ENCODE results near the gene QPCTL. TPM values are rescaled to one million over a fixed set of nuclear protein-coding genes. Genes with fewer than 3 reads are reported as not detected.

The QPCTL gene
- total and polyA plus RNA-seq, 10 of the 15 experiments (the other 5 are each of a cell fraction or from before 2014, with no cell fraction given): 1.1 to 22.6 (median 11.2) TPM

DNA sequence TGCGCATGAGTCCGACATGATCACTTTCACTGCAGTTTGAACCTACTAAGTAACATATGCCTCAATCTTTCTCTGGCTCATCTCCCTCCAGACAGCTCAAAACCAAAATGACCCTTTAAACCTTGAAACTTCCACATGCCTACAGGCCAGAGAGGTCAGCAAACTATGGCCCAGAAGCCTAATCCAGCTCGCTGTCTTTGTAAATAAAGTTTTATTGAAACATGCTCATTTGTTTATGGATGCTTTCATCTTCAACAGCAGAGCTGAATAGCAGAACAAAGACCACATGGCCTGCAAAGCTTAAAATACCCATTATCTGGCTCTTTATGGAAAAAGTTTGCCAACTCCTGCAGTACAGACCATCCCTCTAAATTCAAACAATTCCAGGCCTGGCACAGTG is 22.7 kb downstream of the QPCTL start:
- TF ChIP-seq HDAC2 (IDR thresholded peaks at IDR 0.05) (no peak), CEBPB (IDR thresholded peaks at IDR 0.05; ENCODE audit: borderline replicate concordance in 1 of 2, low read depth in 2 of 2, low read length in 2 of 2) (no peak), ZSCAN29 (IDR thresholded peaks at IDR 0.05) (no peak)
- TF ChIP-seq, protein P1, sequence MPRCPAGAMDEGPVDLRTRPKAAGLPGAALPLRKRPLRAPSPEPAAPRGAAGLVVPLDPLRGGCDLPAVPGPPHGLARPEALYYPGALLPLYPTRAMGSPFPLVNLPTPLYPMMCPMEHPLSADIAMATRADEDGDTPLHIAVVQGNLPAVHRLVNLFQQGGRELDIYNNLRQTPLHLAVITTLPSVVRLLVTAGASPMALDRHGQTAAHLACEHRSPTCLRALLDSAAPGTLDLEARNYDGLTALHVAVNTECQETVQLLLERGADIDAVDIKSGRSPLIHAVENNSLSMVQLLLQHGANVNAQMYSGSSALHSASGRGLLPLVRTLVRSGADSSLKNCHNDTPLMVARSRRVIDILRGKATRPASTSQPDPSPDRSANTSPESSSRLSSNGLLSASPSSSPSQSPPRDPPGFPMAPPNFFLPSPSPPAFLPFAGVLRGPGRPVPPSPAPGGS (IDR thresholded peaks at IDR 0.05; ENCODE audit: borderline replicate concordance, insufficient read depth, low read depth, low read length, poor library complexity, severe bottlenecking): no peak
- TF ChIP-seq, protein P2, sequence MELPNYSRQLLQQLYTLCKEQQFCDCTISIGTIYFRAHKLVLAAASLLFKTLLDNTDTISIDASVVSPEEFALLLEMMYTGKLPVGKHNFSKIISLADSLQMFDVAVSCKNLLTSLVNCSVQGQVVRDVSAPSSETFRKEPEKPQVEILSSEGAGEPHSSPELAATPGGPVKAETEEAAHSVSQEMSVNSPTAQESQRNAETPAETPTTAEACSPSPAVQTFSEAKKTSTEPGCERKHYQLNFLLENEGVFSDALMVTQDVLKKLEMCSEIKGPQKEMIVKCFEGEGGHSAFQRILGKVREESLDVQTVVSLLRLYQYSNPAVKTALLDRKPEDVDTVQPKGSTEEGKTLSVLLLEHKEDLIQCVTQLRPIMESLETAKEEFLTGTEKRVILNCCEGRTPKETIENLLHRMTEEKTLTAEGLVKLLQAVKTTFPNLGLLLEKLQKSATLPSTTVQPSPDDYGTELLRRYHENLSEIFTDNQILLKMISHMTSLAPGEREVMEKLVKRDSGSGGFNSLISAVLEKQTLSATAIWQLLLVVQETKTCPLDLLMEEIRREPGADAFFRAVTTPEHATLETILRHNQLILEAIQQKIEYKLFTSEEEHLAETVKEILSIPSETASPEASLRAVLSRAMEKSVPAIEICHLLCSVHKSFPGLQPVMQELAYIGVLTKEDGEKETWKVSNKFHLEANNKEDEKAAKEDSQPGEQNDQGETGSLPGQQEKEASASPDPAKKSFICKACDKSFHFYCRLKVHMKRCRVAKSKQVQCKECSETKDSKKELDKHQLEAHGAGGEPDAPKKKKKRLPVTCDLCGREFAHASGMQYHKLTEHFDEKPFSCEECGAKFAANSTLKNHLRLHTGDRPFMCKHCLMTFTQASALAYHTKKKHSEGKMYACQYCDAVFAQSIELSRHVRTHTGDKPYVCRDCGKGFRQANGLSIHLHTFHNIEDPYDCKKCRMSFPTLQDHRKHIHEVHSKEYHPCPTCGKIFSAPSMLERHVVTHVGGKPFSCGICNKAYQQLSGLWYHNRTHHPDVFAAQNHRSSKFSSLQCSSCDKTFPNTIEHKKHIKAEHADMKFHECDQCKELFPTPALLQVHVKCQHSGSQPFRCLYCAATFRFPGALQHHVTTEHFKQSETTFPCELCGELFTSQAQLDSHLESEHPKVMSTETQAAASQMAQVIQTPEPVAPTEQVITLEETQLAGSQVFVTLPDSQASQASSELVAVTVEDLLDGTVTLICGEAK (IDR thresholded peaks at IDR 0.05; ENCODE audit: borderline replicate concordance): peak; percentile 92
- WGBS (ENCODE audit: insufficient coverage, insufficient replicate concordance, low lambda C conversion rate, missing lambda C conversion rate): 81% methylated on average over 3 of the region's 3 CpGs
- ChIA-PET CTCF (interaction anchor here (1.3 to 4.8 kb wide), 5 partner anchors 12 to 84 kb away, joined by 3 to 53 read pairs (median 5); partner anchors contain the start of genes QPCTL, SIX5 and SNRPD2), POLR2A (interaction anchor here (0.6 to 5.9 kb wide), 7 partner anchors 9 to 175 kb away, joined by 3 to 58 read pairs (median 5); partner anchors contain the start of genes FBXO46, QPCTL and SNRPD2), RAD21 (ENCODE audit: unreplicated experiment) (interaction anchor here (0.7 to 2.6 kb wide), 4 partner anchors 19 to 152 kb away, joined by 3 to 22 read pairs (median 3); partner anchors contain the start of genes QPCTL and SNRPD2), SMC1A (ENCODE audit: uncharacterized antibody, unreplicated experiment) (interaction anchor here (0.8 to 4.9 kb wide), 4 partner anchors 8 to 25 kb away, joined by 3 to 27 read pairs (median 4); partner anchors contain the start of gene QPCTL)
- Histone ChIP-seq H3K4me1 (ENCODE audit: control insufficient read depth, insufficient read depth, low read length) (peaks cover 13% of the 10 kb centered on the region), H4K20me1 (ENCODE audit: control insufficient read depth, insufficient read depth) (no peaks in the 10 kb centered on the region), H3K79me2 (ENCODE audit: control insufficient read depth, insufficient read depth, low read length) (peaks cover 75% of the 10 kb centered on the region), H3K27ac (ENCODE audit: control insufficient read depth, insufficient read depth) (no peak overlapping the region), H3K9ac (ENCODE audit: control insufficient read depth, insufficient read depth, low read length) (no peak overlapping the region), H3K4me2 (ENCODE audit: control insufficient read depth, insufficient read depth) (no peak overlapping the region), H3K36me3 (ENCODE audit: control insufficient read depth in 2 of 2, insufficient read depth in 2 of 2, low read length in 1 of 2) (peaks cover 13 to 19% of the 10 kb centered on the region in 2 experiments; a peak in 3 of 4 replicates), H2AFZ (ENCODE audit: control insufficient read depth, low read depth, low read length) (no peak overlapping the region), H3K27me3 (replicated peaks in 1 of 2; ENCODE audit: control insufficient read depth in 2 of 2, insufficient read depth in 2 of 2, low read length in 1 of 2) (no peaks in the 10 kb centered on the region), H3K4me3 (no peak overlapping the region), H3K9me3 (replicated peaks; ENCODE audit: control insufficient read depth, insufficient read depth, low read length) (no peaks in the 10 kb centered on the region)
- intact Hi-C loops (cut with micrococcal nuclease; ENCODE audit: unreplicated experiment) (no loop called here), in situ Hi-C loops (cut with MboI) (no loop called here)
- BruUV-seq (replicated peaks): no TSS peak
- FAIRE-seq (no peak), ATAC-seq (no peak), DNase-seq (ENCODE audit: low read depth, low spot score) (no peak)
